NB4 (cell line): ENCODE measurements around the gene PLCB4.

Source experiments
- DNase-seq: peaks from one replicate; pipeline ENCODE4 v3.0.0; 2010; ENCODE audit warnings: low read depth
- H3K4me3 ChIP-seq: one replicate; pipeline ENCODE4 v1.5.1; 2011; ENCODE audit warnings: mild to moderate bottlenecking, low read depth, low read length, moderate library complexity
- CTCF ChIP-seq: IDR thresholded peaks from one replicate; pipeline ENCODE4 v1.5.1; 2012; ENCODE audit warnings: low read depth, low read length
- MAX ChIP-seq: IDR thresholded peaks from 2 replicates; pipeline ENCODE4 v1.6.1; 2011; ENCODE audit warnings: low read depth, low read length
- MYC ChIP-seq: IDR thresholded peaks from 2 replicates; pipeline ENCODE4 v1.6.1; 2011; ENCODE audit warnings: low read depth, low read length
- POLR2A ChIP-seq: IDR thresholded peaks from 2 replicates; pipeline ENCODE4 v1.6.1; 2011; ENCODE audit warnings: mild to moderate bottlenecking; ENCODE audit not compliant: insufficient read length; ENCODE audit errors: extremely low read depth

PLCB4 gene

GRCh38 chr20:9506964-9507369 lies 438.1 kb downstream of the PLCB4 start:
- no peak for DNase-seq
- no peak for TF ChIP-seq POLR2A
- no peak for TF ChIP-seq MAX
- TF ChIP-seq MYC, result no peak
- TF ChIP-seq CTCF, result no peak
- H3K4me3 ChIP-seq, result no peak overlapping the region

- no peak for TF ChIP-seq POLR2A
- TF ChIP-seq CTCF, result no peak
- TF ChIP-seq MAX, result no peak
- TF ChIP-seq MYC, result no peak
- no peak overlapping the region for H3K4me3 ChIP-seq
- no peak for DNase-seq
Observed at GRCh38 chr20:9507544-9508239, 438.8 kb downstream of the PLCB4 start.

DNA sequence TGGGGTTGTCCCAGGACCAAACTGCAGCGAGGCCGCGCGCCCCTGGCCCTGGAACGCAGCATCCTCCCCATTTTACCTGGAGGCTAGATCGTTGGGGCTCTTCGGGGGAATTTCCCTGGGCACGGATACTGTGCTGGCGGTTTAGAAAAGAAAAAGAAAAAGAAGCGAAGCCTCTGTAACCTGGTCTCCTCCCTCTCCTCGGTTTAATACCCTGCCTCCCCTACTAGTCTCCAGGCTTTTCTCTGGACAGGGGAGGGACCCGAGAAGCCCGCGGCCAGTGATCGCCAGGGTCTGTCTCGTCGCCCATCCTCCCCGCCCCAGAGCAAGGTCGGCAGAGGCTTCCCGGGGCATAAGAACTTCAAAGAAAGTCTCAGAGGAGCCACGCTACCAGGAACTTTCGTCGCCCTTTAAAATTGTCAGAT lies 439.4 kb downstream of the PLCB4 start:
- no peak overlapping the region for H3K4me3 ChIP-seq
- TF ChIP-seq CTCF (no peak), POLR2A (no peak), MAX (no peak), MYC (no peak)
- DNase-seq, result no peak

GRCh38 chr20:9508696-9509178 lies 439.9 kb downstream of the PLCB4 start:
- no peak for DNase-seq
- H3K4me3 ChIP-seq, result no peak overlapping the region
- TF ChIP-seq POLR2A (no peak), MYC (no peak), CTCF (no peak), MAX (no peak)

- no peak for TF ChIP-seq MYC
- TF ChIP-seq CTCF, result no peak
- no peak for TF ChIP-seq POLR2A
- TF ChIP-seq MAX, result no peak
- no peak for DNase-seq
- H3K4me3 ChIP-seq, result no peak overlapping the region
Observed at GRCh38 chr20:9509246-9509645, 440.4 kb downstream of the PLCB4 start.
